ENCODE data around the gene AGBL4. TPM values are rescaled to one million over a fixed set of nuclear protein-coding genes. Genes with fewer than 3 reads are reported as not detected.
A peak's percentile ranks its signal among the peaks of the same experiment; 100 is the strongest.

Gene AGBL4
- total RNA-seq, 1 donor from 2014 or later, result 0.39 TPM

GRCh38 chr1:48677306-48678287 is 1346.2 kb downstream of the AGBL4 start:
- Mint-ChIP-seq H3K36me3 (no peaks in the 10 kb centered on the region), H3K27ac (peak overlapping the region; percentile 56), H3K4me3 (no peak overlapping the region), H3K27me3 (peaks cover 34% of the 10 kb centered on the region), H3K9me3 (no peaks in the 10 kb centered on the region), H3K4me1 (ENCODE audit: unreplicated experiment) (peaks cover 21% of the 10 kb centered on the region)
- no peak for DNase-seq (ENCODE audit: extremely low spot score, unreplicated experiment)
- TF ChIP-seq CTCF (conservative IDR thresholded peaks at IDR 0.05), result peak; percentile 87

GRCh38 chr1:48676822-48677221 is 1346.9 kb downstream of the AGBL4 start:
- peaks cover 21% of the 10 kb centered on the region for H3K4me1 Mint-ChIP-seq (ENCODE audit: unreplicated experiment)
- H3K9me3 Mint-ChIP-seq, result no peaks in the 10 kb centered on the region
- DNase-seq (ENCODE audit: extremely low spot score, unreplicated experiment), result no peak
- H3K4me3 Mint-ChIP-seq, result no peak overlapping the region
- no peaks in the 10 kb centered on the region for H3K36me3 Mint-ChIP-seq
- H3K27ac Mint-ChIP-seq, result no peak overlapping the region
- H3K27me3 Mint-ChIP-seq, result peaks cover 35% of the 10 kb centered on the region
- no peak for TF ChIP-seq CTCF (conservative IDR thresholded peaks at IDR 0.05)

- Mint-ChIP-seq H3K4me3 (no peak overlapping the region), H3K9me3 (no peaks in the 10 kb centered on the region), H3K4me1 (ENCODE audit: unreplicated experiment) (peaks cover 21% of the 10 kb centered on the region), H3K27ac (no peak overlapping the region), H3K27me3 (peaks cover 30% of the 10 kb centered on the region), H3K36me3 (no peaks in the 10 kb centered on the region)
- DNase-seq (ENCODE audit: extremely low spot score, unreplicated experiment), result no peak
- TF ChIP-seq CTCF (conservative IDR thresholded peaks at IDR 0.05), result no peak
These were observed 1347.4 kb downstream of the AGBL4 start for GRCh38 chr1:48676376-48676775.

GRCh38 chr1:48675251-48675650 is 1348.5 kb downstream of the AGBL4 start:
- Mint-ChIP-seq H3K27me3 (peaks cover 24% of the 10 kb centered on the region), H3K27ac (no peak overlapping the region), H3K4me3 (no peak overlapping the region), H3K9me3 (no peaks in the 10 kb centered on the region), H3K36me3 (no peaks in the 10 kb centered on the region), H3K4me1 (ENCODE audit: unreplicated experiment) (peaks cover 18% of the 10 kb centered on the region)
- no peak for DNase-seq (ENCODE audit: extremely low spot score, unreplicated experiment)
- no peak for TF ChIP-seq CTCF (conservative IDR thresholded peaks at IDR 0.05)

- Mint-ChIP-seq H3K9me3 (no peaks in the 10 kb centered on the region), H3K36me3 (no peaks in the 10 kb centered on the region), H3K4me3 (no peak overlapping the region), H3K27ac (no peak overlapping the region), H3K4me1 (ENCODE audit: unreplicated experiment) (peaks cover 12% of the 10 kb centered on the region), H3K27me3 (peaks cover 30% of the 10 kb centered on the region)
- no peak for TF ChIP-seq CTCF (conservative IDR thresholded peaks at IDR 0.05)
- no peak for DNase-seq (ENCODE audit: extremely low spot score, unreplicated experiment)
These were observed 1349.1 kb downstream of the AGBL4 start for GRCh38 chr1:48674641-48675040.
